K562 (cell line): ENCODE data around the gene WWP2. TPM values are rescaled to one million over a fixed set of nuclear protein-coding genes. Genes with fewer than 3 reads are reported as not detected.

Experiments
- ATAC-seq: fragments of 200-7000 bp; cut with Tn5 transposase; 3 replicates; pipeline ENCODE4 v1.9.1; 2020; ENCODE audit warnings: moderate library complexity
- BruUV-seq: library from RNA; stranded (reverse); fragments of 400-500 nt; replicated peaks from 2 replicates; lab custom pipeline; 2021; lab: Mats Ljungman, UMichigan
- CTCF ChIA-PET: fragments of 300-600 bp; formaldehyde crosslinking; extraction: SDS; loops from one replicate; lab custom pipeline; 2021; ENCODE audit warnings: low intra/inter-chr PET ratio; lab: Yijun Ruan, JAX
- POLR2A ChIA-PET: fragments of 300-600, 350-650 bp; sonication (Branson Sonifier 250); formaldehyde crosslinking; extraction: SDS; loops from one replicate; lab custom pipeline; 2021; ENCODE audit warnings: antibody characterized with exemption, inconsistent platforms; lab: Yijun Ruan, JAX
- DNase-seq, 4 experiments: peaks; one replicate each; pipeline versions ENCODE4 v3.0.0 to v3.0.0-alpha.2; 2011 to 2018; ENCODE audit warnings: low spot score in 3 of 4, mixed read lengths in 3 of 4; ENCODE audit errors: extremely low read depth in 1 of 4
- FAIRE-seq: peaks from 2 replicates; lab custom pipeline; 2011; peaks lifted over from hg19 to GRCh38; lab: Jason Lieb, UNC
- H2AFZ ChIP-seq: 2 replicates; pipeline ENCODE4 v1.6.0; 2011; ENCODE audit warnings: low read depth, low read length, control low read depth, inconsistent platforms
- H3K27ac ChIP-seq: fragments of 200-600 bp; 3 replicates; pipeline ENCODE4 v1.8.0; 2011; ENCODE audit warnings: low read depth, mild to moderate bottlenecking, control low read depth, inconsistent platforms, low read length, moderate library complexity, mixed read lengths; ENCODE audit errors: extremely low read depth
- H3K27me3 ChIP-seq, 2 experiments: fragments of 300-600 bp in 1 of 2; 2 replicates in 1 of 2; 3 replicates in 1 of 2; pipeline versions ENCODE4 v1.6.0 to v1.8.0; 2011; ENCODE audit warnings: inconsistent platforms in 2 of 2, low read length in 2 of 2, mild to moderate bottlenecking in 1 of 2, mixed read lengths in 1 of 2, moderate library complexity in 1 of 2; ENCODE audit not compliant: control insufficient read depth in 2 of 2, insufficient read depth in 2 of 2
- H3K36me3 ChIP-seq: fragments of 300-600 bp; 3 replicates; pipeline ENCODE4 v1.8.0; 2011; ENCODE audit warnings: mild to moderate bottlenecking, low read length, inconsistent platforms; ENCODE audit not compliant: control insufficient read depth, insufficient read depth
- H3K4me1 ChIP-seq, 2 experiments: fragments of 200-600 bp in 1 of 2; replicated peaks in 1 of 2; 2 replicates in 1 of 2; 3 replicates in 1 of 2; pipeline versions ENCODE4 v1.5.1 to v1.8.0; 2011; ENCODE audit warnings: inconsistent platforms in 2 of 2, low read length in 2 of 2, mild to moderate bottlenecking in 1 of 2, mixed read lengths in 1 of 2, moderate library complexity in 1 of 2; ENCODE audit not compliant: control insufficient read depth in 2 of 2, insufficient read depth in 2 of 2
- H3K4me2 ChIP-seq: 2 replicates; pipeline ENCODE4 v1.6.1; 2011; ENCODE audit warnings: low read length, control low read depth, inconsistent platforms, mixed read lengths; ENCODE audit not compliant: insufficient read depth
- H3K4me3 ChIP-seq: fragments of 200-600 bp; sonication (generic), shearing (Covaris generic); 2 replicates; pipeline ENCODE4 v1.5.1; 2016; ENCODE audit warnings: control low read depth, inconsistent platforms
- H3K79me2 ChIP-seq: fragments of 200-600 bp; 3 replicates; pipeline ENCODE4 v1.8.0; 2011; ENCODE audit warnings: low read length, inconsistent platforms; ENCODE audit not compliant: control insufficient read depth, insufficient read depth
- H3K9ac ChIP-seq, 2 experiments: 2 replicates each; pipeline versions ENCODE4 v1.6.0 to v1.6.1; 2011; ENCODE audit warnings: low read depth in 2 of 2, low read length in 2 of 2, control low read depth in 1 of 2, inconsistent platforms in 1 of 2, mild to moderate bottlenecking in 1 of 2, mixed read lengths in 1 of 2; ENCODE audit not compliant: insufficient read depth in 1 of 2
- H3K9me1 ChIP-seq: one replicate; pipeline ENCODE4 v1.6.0; 2011; ENCODE audit warnings: inconsistent platforms, mild to moderate bottlenecking, low read length, moderate library complexity; ENCODE audit not compliant: control insufficient read depth, insufficient read depth
- H3K9me3 ChIP-seq: replicated peaks from 2 replicates; pipeline ENCODE4 v1.5.1; 2011; ENCODE audit warnings: low read depth, low read length, inconsistent platforms; ENCODE audit not compliant: control insufficient read depth, insufficient read depth
- H4K20me1 ChIP-seq: replicated peaks from 2 replicates; pipeline ENCODE4 v1.6.1; 2011; ENCODE audit warnings: low read length, inconsistent platforms, mixed read lengths; ENCODE audit not compliant: control insufficient read depth, insufficient read depth
- CEBPB ChIP-seq: fragments of 450-650 bp; IDR thresholded peaks from 2 replicates; pipeline ENCODE4 v1.6.1; 2016; ENCODE audit warnings: missing genetic modification characterization, missing compliant biosample characterization
- KLF16 ChIP-seq: IDR thresholded peaks from 2 replicates; pipeline ENCODE4 v1.6.1; 2016; ENCODE audit warnings: antibody characterized with exemption
- MTA1 ChIP-seq: fragments of 450-650 bp; IDR thresholded peaks from 2 replicates; pipeline ENCODE4 v1.6.1; 2017; ENCODE audit warnings: borderline replicate concordance
- POLR2H ChIP-seq: IDR thresholded peaks from 2 replicates; pipeline ENCODE4 v1.6.1; 2016; ENCODE audit warnings: missing genetic modification characterization, low read depth, mild to moderate bottlenecking, control low read depth, missing compliant biosample characterization, moderate library complexity
- TAL1 ChIP-seq: fragments of 450-650 bp; IDR thresholded peaks from 2 replicates; pipeline ENCODE4 v1.6.1; 2016; ENCODE audit warnings: mild to moderate bottlenecking
- ZNF23 ChIP-seq: fragments of 250-450 bp; sonication (Bioruptor Pico); IDR thresholded peaks from 2 replicates; pipeline ENCODE4 v1.4.0; 2020; ENCODE audit warnings: mild to moderate bottlenecking
- ZNF57 ChIP-seq: fragments of 450-650 bp; formaldehyde crosslinking; IDR thresholded peaks from 2 replicates; pipeline ENCODE4 v1.4.0; 2020; ENCODE audit warnings: mild to moderate bottlenecking, moderate library complexity
- ZNF695 ChIP-seq: fragments of 450-650 bp; formaldehyde crosslinking; IDR thresholded peaks from 2 replicates; pipeline ENCODE4 v1.4.0; 2020; ENCODE audit warnings: mild to moderate bottlenecking, moderate library complexity
- ZZZ3 ChIP-seq: fragments of 450-650 bp; IDR thresholded peaks from 2 replicates; pipeline ENCODE4 v1.6.1; 2016; ENCODE audit warnings: antibody characterized with exemption, mild to moderate bottlenecking, moderate library complexity
- WGBS: fragments of 100-300 bp; shearing (Covaris generic); methylation state at CpG from one replicate; pipeline ENCODE4 v1.1.6; 2016; ENCODE audit warnings: low coverage, mixed read lengths; ENCODE audit not compliant: insufficient coverage; ENCODE audit errors: missing lambda C conversion rate; 5-methylcytosine and 5-hydroxymethylcytosine counted together
- in situ Hi-C: fragments of 300-500 bp; cut with MboI; formaldehyde crosslinking; loops from 4 replicates; pipeline ENCODE4 v1.15.0; 2018; ENCODE audit warnings: inconsistent platforms, mixed read lengths
- intact Hi-C: fragments of 100-400 bp; cut with micrococcal nuclease; formaldehyde crosslinking; loops from 2 replicates; pipeline ENCODE4 v1.14.2; 2022
- polyA plus RNA-seq, 8 experiments: library from polyadenylated mRNA; depleted of rRNA in 4 of 8; stranded (reverse) in 5 of 8; unstranded in 3 of 8; fragments of >200 nt; fragmentation: Nextera tagmentation in 2 of 8; fragmentation: Illumina TruSeq in 1 of 8; extraction: Ambion mirVana in 2 of 8; extraction: Trizol in 1 of 8; gene quantifications; 2 replicates each; pipeline versions ENCODE4 v1.2.1 to v1.2.3, GENCODE V29; 2011 to 2014; ENCODE audit warnings: inconsistent platforms in 1 of 8, missing spikeins in 1 of 8
- total RNA-seq, 7 experiments: library from RNA; depleted of rRNA in 6 of 7; stranded (reverse); fragments of >200 nt in 6 of 7; fragmentation: Illumina TruSeq in 2 of 7; extraction: Trizol in 2 of 7; gene quantifications; 2 replicates each; pipeline versions ENCODE4 v1.2.1 to v1.2.3, GENCODE V29; 2011 to 2021; ENCODE audit warnings: low replicate concordance in 1 of 7
- TF ChIP-seq, protein P1 (sequence below): sonication (generic); formaldehyde crosslinking; IDR thresholded peaks from 2 replicates; pipeline ENCODE4 v1.8.1; 2023; ENCODE audit warnings: mild to moderate bottlenecking, missing genetic modification reagents, moderate library complexity

WWP2 gene
- total and polyA plus RNA-seq, 9 of the 15 experiments (the other 6 are each of a cell fraction or from before 2014, with no cell fraction given), result 1.9 to 34.4 (median 14.6) TPM

DNA sequence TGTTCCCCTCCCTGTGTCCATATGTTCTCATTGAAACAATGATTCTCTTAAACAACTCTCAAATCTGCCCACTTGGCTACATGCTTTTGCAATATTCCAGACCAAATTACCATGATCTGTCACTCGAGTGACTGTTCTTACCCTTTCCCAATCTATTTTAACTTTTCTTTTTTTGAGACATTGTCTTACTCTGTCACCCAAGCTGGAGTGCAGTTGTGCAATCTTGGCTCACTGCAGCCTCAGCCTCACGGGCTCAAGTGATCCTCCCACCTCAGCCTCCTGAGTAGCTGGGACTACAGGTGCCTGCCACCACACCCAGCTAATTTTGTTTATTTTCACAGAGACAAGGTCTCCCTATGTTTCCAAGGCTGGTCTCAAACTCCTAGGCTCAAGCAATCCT is 130.2 kb downstream of the WWP2 start:
- Histone ChIP-seq H3K9me3 (no peaks in the 10 kb centered on the region), H4K20me1 (no peaks in the 10 kb centered on the region), H3K9ac (no peak overlapping the region), H3K79me2 (no peaks in the 10 kb centered on the region), H3K9me1 (peaks cover 4% of the 10 kb centered on the region), H3K27me3 (no peaks in the 10 kb centered on the region), H3K27ac (no peak overlapping the region), H3K36me3 (peaks cover 9% of the 10 kb centered on the region; the same call in 2 of the 3 replicates), H2AFZ (no peak overlapping the region), H3K4me2 (no peak overlapping the region), H3K4me1 (no peaks in the 10 kb centered on the region; a peak in 2 of 5 replicates), H3K4me3 (no peak overlapping the region)
- WGBS, result 59% methylated on average over 2 of the region's 2 CpGs
- peak; percentile 11 for FAIRE-seq
- TF ChIP-seq CEBPB (tag) (peak; percentile 57), KLF16 (no peak)
- intact Hi-C loops (no loop called here), in situ Hi-C loops (no loop called here)
- DNase-seq, result no peak
- ChIA-PET CTCF (no interaction called here), POLR2A (no interaction called here)
- no peak for ATAC-seq
- BruUV-seq, result no TSS peak

DNA sequence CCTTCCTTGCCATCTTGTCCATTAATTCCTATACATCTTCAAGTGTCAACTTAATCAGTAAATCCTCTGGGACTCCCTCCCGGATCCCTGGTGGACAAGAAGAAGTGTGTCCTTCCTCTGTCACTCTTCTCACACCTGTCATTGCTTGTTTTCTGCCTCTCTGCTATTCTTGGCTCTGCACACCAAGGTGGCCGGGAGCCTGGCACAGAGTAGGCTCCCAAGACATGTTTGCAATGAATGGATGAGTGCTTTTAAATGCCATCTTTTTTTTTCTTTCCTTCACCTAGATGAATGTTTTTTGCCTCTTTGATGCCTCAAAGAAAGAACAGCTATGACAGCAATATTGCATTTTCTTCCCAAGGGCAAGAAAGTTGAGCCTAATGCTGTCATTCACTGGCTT is 131.0 kb downstream of the WWP2 start:
- Histone ChIP-seq H3K79me2 (no peaks in the 10 kb centered on the region), H2AFZ (no peak overlapping the region), H3K9me3 (no peaks in the 10 kb centered on the region), H3K27ac (no peak overlapping the region), H3K27me3 (no peaks in the 10 kb centered on the region), H3K4me1 (no peaks in the 10 kb centered on the region; a peak in 2 of 5 replicates), H3K9ac (no peak overlapping the region), H3K9me1 (peaks cover 4% of the 10 kb centered on the region), H4K20me1 (no peaks in the 10 kb centered on the region), H3K4me2 (no peak overlapping the region), H3K36me3 (peaks cover 9% of the 10 kb centered on the region; the same call in 2 of the 3 replicates), H3K4me3 (no peak overlapping the region)
- intact Hi-C loops, result no loop called here
- no TSS peak for BruUV-seq
- DNase-seq (no peak), ATAC-seq (no peak), FAIRE-seq (peak; percentile 61)
- 64% methylated on average over 2 of the region's 2 CpGs for WGBS
- POLR2A ChIA-PET, result no interaction called here
- TF ChIP-seq ZNF23 (CRISPR knock-in tag) (no peak), MTA1 (no peak), POLR2H (tag) (no peak), ZZZ3 (no peak), TAL1 (no peak), ZNF695 (no peak), ZNF57 (CRISPR knock-in tag) (no peak)
- TF ChIP-seq, protein P1, sequence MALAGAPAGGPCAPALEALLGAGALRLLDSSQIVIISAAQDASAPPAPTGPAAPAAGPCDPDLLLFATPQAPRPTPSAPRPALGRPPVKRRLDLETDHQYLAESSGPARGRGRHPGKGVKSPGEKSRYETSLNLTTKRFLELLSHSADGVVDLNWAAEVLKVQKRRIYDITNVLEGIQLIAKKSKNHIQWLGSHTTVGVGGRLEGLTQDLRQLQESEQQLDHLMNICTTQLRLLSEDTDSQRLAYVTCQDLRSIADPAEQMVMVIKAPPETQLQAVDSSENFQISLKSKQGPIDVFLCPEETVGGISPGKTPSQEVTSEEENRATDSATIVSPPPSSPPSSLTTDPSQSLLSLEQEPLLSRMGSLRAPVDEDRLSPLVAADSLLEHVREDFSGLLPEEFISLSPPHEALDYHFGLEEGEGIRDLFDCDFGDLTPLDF (CRISPR knock-in tag), result no peak
- CTCF ChIA-PET, result no interaction called here
- in situ Hi-C loops, result no loop called here
